ENCODE results near the gene CFHR1.

GRCh38 chr1:196779093-196779492 is 40.4 kb upstream of the CFHR1 start:
- TF ChIP-seq CTCF (conservative IDR thresholded peaks at IDR 0.05; ENCODE audit: low read depth, low read length), result no peak
- TF ChIP-seq EZH2phosphoT487 (IDR thresholded peaks at IDR 0.05; ENCODE audit: borderline replicate concordance, low read length), result no peak
- TF ChIP-seq EZH2 (IDR thresholded peaks at IDR 0.05; ENCODE audit: low read length, unreplicated experiment), result no peak

All from PC-3 (cell line).